HG02571 (cell line): Measurements from ENCODE around the gene TBC1D5.

Experiments used
- ATAC-seq: cut with Tn5 transposase; IDR thresholded peaks from one replicate; pipeline ENCODE4 v1.9.1; 2021; ENCODE audit warnings: mild to moderate bottlenecking, moderate library complexity; ENCODE audit not compliant: unreplicated experiment

TBC1D5 gene

DNA sequence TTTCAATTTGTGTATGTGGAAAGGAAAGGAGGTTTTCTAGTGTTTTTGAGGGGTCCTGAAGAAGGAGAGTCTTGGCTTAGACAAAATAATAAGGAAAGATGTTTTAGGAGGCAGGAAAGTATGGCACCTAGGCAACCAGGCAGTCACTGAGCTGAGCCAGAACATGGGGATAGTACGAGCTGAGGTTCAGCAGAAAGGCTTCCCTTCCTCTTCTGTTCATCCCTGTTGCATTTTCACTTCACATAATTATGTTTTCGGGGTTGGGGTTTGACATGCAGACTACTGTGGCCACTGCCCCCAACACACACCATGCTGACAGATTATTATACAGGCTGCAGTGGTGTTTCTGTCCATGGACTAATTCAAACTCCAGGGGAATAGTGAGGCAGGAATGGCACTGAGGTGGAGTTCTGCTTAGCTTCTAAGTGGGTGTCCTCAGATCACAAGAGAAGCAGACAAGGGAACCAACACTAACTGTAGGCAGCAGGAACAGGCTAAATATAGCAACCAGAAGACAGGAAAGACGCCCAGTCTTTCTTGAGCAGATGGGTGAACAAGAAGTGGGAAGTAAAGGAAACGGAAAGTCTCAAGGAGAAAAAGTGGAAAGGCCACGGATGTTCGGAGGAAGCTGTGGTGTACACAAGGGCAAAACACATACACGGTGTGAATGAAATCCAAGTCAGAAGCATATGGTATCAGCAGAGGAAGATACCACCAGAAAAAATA, 551.9 kb downstream of the TBC1D5 start:
- no peak for ATAC-seq

DNA sequence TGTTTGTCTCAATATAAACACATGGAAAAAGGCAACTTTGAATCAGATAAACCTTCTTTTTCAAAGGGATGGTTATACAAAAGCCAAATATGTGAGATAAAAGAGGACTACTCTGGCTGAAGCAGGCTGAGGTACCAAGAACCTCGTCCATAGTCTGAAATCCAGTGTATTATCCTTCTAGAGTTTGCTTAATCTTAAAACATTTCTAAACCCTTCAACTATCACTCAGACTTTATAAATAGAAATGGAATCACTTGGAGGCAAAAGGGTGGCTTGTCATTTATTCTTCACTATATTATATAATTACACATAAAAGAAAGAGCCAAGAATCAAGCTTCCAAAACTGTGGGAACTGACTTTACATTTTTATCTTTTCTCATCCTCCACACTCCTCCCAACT, 554.1 kb downstream of the TBC1D5 start:
- ATAC-seq, result no peak

DNA sequence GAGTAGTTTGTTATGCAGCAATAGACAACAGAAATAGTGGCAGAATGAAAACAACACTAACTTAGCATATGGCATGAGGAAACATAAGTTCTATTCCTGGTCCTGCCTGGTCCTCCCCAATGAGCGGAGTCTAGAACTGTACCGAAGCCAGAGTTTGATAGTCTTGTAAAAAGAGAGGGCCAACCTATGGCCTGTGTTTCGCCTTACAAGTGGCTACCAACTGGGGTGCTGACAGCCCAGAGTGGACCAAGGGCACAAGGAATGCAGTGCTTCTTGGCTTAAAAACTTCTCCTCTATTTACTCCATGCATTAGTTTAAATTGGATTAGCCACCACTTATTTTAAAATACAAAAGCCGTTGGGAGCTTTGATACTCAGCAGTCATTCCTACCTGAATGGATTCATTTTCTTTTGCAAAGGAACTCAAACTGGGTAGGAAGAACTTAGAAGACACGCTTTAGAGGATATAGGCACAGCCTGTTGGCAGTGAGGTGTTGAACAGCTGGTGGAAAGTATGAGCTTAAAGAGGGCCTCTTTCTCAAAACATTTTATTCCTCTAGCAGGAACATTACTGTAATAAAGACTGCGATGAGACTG, 554.7 kb downstream of the TBC1D5 start:
- ATAC-seq, result no peak

DNA sequence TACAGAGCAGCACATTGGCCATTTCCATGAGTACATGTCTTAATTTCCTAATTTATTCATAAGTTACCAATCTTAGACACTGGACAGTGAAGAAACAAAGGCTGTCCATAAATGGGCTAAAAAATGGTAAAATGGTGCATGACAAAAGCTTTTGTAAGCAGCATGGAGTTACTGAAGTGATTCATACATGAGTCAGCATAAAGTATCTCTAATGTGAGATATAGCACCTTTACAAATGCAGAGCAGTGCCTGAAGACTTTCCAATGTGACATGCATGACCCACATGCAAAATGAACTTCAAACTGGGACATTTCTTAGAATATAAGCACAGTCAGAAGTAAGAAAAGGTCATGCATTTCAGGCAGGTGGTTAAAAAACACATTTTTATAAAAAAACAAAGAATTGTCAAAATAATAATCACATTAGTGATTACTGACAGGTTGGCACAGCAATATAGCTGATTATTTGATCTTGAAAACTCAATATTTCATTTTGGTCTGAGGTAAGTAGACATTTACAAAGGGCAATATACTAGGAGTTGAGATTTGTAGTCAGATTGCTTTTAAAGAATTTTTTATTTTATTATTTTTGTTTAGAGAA, 558.4 kb downstream of the TBC1D5 start:
- no peak for ATAC-seq

DNA sequence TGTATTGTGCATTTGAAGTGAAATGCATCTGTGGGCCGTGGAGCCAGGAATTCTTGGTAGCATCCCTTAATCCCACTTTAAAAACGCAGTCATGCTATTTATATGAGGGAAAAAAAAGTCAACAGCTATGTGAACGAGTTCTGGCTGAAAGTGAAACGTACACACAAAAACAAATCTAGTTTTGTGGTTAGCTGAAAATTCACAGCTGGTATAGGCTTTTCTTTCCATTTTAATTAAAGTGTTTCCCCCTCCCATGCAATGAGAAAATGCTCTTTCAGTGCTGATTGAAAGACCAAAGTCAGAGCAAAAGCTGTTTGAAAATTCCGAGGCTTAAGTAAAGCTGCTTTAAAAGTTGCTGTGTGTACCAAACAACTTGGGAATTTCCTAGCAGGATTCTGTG, 560.3 kb downstream of the TBC1D5 start:
- ATAC-seq, result peak; percentile 71

- ATAC-seq, result no peak
Measured at GRCh38 chr3:17181413-17181907, 561.0 kb downstream of the TBC1D5 start.

DNA sequence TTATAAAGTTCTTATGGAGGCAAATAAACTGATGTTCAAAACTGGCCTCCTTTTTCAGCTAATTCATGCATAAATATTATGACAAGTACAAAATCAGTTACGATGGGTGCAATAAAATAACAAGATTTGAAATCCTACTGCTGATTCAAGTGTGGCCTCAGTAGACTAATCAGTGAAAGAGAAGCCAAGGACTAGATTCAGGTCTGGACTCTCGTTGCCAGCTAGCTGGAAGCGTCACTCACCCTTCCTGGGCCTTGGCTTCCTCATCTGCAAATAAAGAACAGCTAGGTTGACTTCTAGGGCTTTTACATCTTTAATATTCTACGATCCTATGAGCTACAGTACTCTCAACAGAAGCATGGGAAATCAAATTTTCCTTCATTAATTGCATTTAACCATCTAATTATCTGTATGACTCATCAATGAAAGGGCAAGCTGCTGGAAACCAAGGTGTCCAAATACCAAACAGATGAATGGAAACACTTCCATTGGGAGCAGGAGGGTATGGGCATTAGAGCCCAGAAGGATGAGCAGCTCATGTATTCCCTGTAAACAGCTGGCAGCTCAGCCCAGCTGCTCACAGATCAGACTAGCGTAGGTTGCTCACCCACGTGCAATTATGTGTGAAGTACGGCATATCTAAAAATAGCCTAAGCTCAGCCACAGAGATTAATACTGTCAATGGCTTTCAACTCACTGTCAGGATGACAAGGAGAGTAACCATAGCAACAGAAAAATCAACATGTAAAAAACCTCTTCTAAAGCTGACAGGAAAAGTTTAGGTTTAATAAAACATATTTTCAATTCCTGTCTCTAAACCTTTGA, 562.8 kb downstream of the TBC1D5 start:
- peak; percentile 62 for ATAC-seq

DNA sequence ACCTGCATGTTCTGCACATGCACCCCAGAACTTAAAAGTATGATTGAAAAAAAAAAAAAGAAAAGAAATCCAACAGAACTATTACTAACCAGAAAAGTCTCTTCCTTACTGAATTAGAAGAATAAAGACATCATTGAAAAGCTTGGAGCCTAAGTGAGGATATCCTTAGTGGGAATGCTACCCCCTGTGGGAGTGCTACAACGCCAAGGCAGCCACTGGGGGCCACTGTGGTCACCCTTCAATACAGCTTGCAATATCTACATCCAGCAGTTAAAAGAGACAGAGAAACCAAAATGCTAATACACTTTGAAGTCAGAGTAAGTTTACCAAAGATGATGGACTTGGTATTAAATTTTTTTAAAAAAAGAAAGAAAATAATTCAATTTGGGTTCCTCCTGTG, 565.7 kb downstream of the TBC1D5 start:
- no peak for ATAC-seq

DNA sequence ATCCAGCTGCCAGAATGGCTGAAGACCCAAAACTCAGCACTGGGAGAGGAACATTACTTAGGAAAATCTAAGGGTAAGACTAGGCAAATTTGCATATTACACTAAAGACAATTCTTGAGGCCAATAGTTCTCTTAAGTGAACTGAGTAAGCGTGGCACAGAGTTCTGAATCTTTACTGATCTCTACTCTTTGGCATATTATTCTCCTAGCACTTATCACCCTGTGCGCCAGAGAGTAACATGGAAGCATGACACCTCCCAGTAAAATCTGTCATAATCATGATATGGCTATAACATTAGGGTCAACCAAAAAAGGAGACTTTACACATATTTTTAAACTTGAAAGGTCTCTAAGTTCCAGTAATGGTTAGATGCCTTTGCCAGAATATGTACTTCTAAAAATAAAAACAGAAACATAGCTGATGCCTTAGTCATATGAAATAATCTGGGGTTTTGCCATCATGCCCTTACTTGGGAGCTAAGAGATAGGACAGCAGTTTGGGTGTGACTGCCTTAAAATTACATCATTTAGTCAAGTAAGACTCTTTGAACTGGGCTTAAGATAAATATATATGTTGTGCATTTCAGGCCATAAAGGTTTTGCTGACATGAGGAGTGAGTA, 567.1 kb downstream of the TBC1D5 start:
- ATAC-seq, result no peak

- no peak for ATAC-seq
Measured at GRCh38 chr3:17166369-17166768, 576.1 kb downstream of the TBC1D5 start.

DNA sequence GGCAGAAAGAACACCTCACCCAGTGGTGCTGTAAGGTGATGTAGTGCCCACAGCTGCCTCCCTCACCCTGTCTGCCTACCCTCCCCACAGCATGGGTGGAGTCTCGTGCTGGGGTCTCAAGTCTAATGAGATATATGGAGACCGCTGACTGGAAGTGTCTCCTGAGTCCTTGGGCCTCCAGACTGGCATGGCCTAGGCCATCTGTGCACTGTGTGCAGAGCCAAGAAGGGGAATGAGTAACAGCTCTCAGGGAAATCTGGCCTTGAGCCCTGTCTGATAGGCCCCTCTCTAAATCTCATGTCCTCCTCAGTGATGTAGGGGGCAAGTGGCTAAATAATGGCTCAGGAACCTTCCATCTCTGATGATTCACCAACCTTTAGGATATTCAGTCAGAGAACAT, 580.3 kb downstream of the TBC1D5 start:
- ATAC-seq, result no peak

GRCh38 chr3:17160597-17160996, 581.8 kb downstream of the TBC1D5 start:
- ATAC-seq, result no peak

- no peak for ATAC-seq
Measured at GRCh38 chr3:17158941-17159682, 583.3 kb downstream of the TBC1D5 start.

DNA sequence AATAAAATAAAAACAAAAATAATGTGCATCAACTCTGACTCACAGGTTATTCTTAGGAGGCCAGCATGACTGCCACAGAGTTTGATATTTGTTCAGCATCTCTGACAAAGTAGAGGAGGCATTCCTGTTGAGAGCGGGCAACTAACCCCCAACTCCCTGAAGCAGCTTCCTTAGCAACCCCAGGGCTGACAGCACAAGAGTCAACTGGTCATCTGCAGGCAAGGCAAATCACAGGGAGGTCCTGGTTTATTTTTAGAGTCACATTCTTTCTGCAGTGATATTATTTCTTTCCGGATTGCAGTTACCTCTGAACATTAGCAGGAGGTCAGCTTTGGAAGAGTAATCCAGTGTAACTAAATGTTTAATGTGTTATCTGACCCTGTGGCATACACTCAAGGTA, 584.7 kb downstream of the TBC1D5 start:
- ATAC-seq, result no peak

DNA sequence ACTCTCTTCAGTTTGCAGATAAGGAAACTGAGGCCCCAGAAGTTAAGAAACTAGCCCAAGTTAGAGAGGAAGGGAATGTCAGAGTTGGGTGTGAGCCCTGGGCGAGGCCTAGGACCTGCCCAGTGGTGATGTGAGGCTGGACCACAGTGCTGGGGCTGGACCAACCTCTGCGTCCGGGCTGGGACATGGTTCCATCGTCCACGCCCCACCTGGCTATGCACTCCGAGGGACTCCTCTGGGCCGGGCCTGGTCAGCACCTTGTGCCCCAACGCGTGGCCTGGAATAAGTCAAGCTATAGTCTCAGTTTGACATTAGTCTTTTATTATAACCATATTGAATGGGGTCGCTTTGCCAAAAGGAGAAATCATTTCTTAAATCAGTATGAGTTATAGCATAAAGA, 585.6 kb downstream of the TBC1D5 start:
- no peak for ATAC-seq

DNA sequence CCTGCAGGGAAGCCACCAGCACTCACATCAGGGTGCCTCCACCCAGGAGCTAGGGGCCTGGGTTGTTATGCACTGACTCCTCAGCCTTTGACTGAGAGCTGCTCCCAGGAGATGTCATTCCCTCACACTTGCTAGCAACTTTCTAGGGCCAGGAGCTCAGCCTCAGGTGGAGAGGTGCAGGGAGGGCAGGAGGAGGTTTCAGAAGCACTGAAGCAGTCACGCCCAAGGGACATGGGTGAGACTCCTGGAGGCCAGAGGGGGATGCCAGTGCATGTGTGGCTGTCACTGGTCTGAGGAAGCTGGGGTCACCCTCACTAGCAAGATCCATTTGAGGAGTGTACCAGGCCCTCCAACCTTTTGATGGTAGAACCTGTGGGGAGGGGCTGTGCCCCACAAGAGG, 586.5 kb downstream of the TBC1D5 start:
- ATAC-seq, result no peak

DNA sequence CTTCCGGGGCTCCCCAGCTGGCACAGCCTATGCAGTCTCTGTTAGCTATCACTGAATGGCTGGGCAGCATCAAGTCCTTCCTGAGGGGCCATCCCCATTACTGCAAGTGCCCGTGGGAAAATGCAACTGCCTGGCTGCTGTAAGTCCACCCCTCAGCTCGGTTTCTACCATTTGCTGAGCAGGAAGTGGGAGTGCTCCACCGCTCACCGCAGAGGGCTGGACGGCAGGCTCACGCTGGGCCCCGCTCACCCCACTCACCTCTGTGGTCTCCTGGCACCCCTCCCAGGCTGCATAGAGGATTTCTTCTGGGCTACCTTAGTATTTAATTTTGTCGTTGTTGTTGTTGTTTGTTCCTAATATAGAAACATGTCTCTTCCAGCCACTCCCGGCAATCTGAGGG, 587.5 kb downstream of the TBC1D5 start:
- ATAC-seq, result no peak

- ATAC-seq, result no peak
Measured at GRCh38 chr3:17154221-17154620, 588.2 kb downstream of the TBC1D5 start.

GRCh38 chr3:17153209-17153608, 589.2 kb downstream of the TBC1D5 start:
- no peak for ATAC-seq
